GM19324 (cell line): ENCODE results near the gene NLGN1.
"Not testable (repeated sequence)": the region's sequence is repeated elsewhere in the genome, so short reads cannot be mapped to it uniquely, and the experiment has no call there.

Experiments used
- ATAC-seq: cut with Tn5 transposase; IDR thresholded peaks from one replicate; pipeline ENCODE4 v1.9.1; 2021; ENCODE audit warnings: mild to moderate bottlenecking, moderate library complexity; ENCODE audit not compliant: unreplicated experiment, low FRiP score

NLGN1 gene

DNA sequence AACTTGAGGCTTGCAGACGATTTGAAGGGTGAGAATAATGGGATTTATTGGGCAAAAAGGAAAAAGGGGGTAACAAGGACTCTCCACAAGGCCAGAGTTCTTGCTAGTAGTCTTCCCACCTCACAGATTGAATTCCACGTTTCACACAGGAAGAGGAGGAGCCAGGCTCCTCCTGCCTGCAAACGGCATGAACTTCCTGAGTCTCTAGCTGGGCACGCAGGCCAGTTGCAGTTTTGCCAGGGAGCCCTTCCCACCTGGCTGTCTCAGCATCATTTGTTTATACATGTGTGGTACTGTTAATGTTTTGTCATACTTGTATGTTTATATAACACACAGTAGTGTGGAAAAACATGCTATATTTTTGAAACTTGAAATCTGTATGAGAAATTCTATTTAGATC lies 155.0 kb downstream of the NLGN1 start:
- ATAC-seq = no peak

DNA sequence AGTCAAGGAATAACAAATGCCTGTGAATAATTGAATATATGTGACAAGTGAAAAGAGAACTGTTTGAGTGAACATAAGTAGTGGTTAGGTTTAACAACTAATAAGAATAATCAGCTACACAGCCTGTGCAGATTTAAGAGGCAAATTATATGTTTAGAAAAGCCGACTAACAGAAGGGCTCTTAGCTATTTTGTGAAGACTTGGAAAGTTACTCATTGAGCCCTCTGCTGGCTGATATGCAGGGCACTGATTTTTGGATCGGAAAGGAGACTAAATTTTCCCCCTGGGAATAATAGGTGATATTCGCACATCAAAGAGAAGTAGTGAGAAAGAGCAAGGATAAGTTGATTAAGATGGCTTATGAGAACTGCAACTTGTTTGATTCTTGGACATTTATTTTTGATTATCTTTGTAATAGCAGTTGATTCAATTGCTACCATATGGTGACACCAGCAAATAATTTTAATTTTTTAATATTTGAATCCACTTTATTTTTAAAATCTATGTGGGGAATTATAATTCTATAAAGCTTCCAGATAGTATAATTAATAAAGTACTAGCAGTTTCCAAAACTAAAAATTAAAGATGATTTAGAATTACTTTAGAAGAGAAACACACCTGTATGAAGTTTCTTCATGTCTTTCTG lies 156.2 kb downstream of the NLGN1 start:
- ATAC-seq = no peak

DNA sequence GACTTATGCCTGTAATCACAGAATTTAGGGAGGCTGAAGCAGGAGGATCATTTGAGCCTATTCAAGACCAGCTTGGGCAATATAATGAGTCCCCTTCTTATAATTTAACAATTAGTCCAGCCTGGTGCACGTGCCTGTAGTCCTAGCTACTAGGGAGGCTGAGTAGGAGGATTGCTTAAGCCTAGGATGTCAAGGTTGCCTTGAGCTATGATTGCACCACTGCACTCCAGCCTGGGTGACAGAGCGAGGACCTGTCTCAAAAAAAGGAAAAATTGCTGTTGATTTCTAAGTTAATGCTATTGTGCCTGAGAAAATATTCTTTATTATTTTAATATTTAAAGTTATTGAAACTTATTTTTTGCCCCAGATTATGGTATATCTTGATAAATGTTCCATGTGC lies 159.0 kb downstream of the NLGN1 start:
- no peak for ATAC-seq

DNA sequence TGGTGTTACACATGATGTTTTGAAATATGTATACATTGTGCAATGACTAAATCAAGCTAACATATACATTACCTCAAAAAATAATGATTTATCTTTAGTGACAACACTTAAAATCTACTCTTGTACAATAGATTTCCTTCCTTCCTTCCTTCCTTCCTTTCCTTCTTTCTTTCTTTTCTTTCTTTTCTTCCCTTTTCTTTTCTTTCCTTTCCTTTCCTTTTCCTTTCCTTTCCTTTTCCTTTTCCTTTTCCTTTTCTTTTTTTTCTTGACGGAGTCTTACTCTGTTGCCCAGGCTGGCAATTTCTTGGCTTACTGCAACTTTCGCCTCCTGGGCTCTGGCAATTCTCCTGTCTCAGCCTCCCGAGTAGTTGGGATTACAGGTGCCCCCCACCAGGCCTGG lies 170.5 kb downstream of the NLGN1 start:
- ATAC-seq = no peak

DNA sequence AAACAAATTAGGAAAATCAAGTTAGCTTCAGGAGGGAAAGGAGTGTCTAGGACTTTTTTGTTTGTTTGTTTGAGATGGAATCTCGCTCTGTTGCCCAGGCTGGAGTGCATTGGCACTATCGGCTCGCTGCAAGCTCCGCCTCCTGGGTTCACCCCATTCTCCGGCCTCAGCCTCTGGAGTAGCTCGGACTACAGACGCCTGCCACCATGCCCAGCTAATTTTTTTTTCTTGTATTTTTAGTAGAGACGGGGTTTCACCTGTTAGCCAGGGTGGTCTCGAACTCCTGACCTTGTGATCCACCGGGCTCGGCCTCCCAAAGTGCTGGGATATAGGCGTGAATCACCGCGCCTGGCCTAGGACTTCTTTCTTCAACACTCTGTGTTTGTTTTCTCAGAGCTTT lies 171.1 kb downstream of the NLGN1 start:
- no peak for ATAC-seq

DNA sequence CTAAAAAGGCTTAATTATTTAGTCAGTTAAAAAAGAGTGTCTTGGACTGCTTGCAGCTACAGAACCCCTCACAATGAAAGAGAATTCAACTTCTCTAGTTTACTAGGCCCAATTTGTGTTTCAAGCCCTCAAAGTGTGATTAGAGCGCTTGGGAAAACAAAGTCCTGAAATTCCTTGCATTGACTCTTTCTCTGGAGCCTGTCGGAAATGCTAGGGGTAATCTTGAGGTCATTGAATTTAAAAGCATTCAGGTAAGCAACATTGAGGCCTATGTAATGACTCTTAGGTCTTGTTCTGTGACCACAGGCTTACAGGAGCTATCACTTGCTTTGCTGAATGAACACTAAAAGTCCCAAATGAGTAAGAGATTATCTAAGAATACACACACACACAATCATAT lies 186.0 kb downstream of the NLGN1 start:
- ATAC-seq = no peak

DNA sequence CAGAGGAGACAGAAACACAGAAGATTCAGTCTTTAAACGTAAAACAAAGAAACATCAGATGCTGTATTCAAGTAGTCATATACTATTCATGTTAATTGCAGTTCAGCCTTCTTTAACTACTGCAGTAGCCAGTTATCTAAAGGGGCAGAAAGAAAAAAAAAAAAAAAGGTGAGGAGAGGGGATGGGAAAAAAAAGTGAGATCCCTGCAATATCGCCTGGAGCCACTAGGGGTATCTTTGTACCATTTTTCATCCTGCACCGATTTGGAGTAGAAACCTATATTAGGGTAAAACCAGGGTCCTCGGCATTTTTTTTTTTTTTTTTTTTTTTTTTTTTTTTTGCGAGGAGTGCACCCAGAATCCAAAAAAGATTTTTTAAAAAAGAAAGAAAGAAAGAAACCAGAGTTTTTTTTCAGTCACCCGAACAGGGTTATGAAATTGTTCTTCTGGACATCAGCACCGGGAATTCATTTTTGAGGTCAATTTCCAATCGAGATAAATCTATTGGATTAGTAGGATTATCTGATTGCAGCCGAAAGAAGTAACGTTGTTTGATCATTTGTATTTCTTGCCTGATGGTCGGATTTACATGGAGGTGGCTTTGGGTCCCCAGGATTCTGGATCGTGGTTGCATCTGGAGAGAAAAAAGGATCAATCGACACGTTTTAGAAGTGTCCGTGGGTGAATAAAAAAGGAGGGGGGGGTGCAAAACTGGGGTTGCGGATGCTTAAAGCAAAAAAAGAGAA lies 186.7 kb downstream of the NLGN1 start:
- ATAC-seq = no peak

DNA sequence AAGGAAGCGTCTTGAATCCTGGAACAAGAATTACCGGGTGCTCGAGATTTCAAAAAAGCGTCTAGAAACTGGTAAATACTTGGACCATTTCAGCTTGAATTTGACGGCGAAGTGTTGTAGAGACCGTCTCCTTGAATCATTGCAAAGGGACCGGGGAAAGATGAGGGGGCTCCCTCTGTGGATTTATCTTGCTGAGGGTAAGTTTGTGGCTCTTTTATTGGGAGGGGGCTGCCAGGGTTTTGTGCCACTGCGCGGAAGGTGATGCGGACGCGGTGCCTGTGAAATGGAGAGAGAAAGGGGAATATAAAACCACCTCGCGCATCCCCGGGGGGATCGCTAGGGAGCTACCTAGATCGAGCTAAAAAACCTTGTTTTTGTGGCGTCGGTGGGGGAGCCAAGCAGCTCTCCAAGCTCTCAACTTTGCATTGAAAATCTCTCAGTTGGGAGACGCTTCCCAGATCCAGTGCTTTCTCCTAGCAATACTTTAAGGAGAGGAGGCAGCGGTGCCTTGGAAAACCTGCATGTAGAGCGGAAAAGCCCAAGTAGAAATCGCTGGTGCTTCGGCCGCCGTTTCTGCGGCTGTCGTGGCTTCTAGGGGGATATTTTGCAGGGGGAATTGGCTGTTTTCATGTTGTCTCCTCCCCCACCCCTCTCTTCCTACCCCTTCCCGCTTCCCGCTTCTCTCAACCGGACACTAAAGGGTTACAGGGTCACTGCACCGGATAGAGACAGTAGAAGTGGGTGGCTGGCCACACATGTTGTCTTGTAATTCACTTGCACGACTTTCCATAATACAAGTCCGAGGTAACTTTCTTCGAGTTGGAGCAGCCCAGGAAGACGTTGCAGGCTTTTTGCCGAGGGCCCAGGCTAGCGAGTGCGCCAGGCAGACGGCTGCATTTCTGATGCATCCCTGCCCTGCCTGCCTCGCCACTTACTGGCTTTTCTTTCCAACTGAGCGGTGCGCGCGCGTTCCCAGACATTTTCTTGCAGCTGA lies 187.6 kb downstream of the NLGN1 start:
- ATAC-seq = no peak

DNA sequence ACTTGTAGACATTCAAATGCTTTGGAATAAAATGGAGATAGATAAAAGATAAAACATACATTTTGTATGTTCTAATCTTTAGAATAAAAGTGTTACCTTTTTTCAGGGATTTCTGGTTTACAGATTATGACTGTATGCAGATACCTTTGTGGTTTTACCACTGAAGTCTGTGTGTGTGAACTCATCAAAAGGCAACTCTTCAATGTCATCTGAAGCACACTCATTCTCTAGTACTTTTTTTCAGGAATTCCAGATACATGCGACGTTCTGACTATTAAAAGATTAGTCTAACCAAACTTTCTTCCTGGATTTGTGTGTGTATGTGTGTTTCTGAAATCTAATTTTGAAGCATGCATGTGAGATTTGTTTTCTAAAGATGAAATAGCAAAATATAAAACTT lies 188.6 kb downstream of the NLGN1 start:
- ATAC-seq = no peak

DNA sequence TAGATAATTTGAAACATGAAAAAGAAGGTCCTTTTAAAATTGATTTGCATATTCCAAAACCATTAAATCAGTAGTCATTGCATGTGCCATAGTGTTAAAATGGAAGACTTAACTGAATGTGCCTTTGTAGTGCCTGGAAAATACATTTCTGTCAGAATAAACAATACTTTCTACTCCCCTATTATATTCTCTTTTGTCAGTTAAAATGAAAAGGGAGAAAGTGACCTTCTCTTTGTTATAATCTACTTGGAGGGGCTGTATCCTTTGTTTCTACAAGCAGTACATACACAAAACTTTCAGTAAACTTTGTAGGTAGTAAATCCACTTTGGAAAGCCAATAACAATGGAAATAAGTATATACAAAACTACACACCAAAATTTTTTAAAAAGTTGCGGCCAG lies 189.5 kb downstream of the NLGN1 start:
- no peak for ATAC-seq

DNA sequence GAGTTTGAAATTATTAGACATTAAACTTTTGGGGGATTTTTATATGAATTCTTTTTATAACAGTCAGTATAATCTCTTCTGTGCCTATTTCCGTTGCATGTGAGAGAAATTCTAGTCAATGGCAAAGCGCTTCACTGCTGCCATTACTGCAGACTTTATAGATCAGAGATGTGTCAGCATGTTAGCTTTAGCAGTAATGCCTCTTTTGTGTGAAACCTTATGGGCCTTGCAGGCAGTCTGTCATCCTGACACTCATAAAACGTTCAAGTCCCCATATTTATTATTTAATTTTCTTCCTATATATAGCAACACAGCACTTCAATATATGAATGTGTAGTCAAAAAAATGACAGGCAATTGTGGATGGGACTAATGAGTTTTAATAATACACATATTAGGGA lies 191.0 kb downstream of the NLGN1 start:
- no peak for ATAC-seq

DNA sequence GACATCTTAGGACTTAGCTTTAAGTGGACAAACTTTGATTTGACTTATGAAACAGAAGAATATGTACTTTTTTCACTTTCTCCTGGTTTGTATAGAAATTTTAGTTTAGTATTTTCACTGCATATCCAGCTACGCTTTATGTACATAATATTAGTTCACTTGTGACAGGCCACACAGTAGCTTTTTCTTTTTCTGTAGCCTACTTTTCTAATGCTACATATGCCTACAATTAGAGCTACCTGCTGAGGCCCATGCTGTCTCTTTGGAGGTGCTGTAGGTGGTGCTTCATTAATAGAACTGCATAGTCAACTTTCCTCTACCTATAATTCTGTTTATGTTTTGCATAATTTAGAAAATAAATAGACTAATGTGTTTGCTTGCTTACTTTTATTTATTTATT lies 191.6 kb downstream of the NLGN1 start:
- ATAC-seq = no peak

DNA sequence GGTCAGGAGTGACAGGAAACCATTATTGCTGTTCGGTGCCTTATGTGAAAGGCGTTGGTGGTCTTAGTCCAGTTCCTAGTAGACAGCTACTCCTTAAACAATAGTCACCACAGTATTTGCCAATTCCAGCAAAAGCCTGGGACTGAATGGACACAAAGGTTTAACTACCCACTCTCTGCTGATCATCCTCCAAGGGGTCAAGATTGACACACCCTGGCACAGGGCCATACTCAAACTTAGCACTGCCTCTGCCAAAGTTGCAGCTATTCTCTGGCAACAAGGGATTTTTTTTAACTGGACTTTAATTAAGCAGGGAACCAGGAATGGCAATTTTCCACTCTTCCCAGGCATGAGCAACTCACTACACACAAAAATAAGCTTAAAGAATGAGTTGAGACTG lies 193.9 kb downstream of the NLGN1 start:
- ATAC-seq = no peak

DNA sequence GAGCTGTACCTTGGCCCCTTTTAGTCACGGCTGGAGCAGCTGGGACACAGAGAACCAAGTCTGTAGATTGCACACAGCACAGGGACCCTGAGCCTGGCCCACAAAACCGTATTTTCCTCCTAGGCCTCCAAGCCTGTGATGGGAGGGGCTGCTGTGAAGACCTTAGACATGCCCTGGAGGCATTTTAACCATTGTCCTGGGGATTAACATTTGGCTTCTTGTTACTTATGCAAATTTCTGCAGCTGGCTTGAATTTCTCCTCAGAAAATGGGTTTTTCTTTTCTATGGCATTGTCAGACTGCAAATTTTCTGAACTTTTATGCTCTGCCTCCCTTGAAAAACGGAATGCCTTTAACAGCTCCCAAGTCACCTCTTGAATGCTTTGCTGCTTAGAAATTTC lies 197.3 kb downstream of the NLGN1 start:
- ATAC-seq = not testable (repeated sequence)

DNA sequence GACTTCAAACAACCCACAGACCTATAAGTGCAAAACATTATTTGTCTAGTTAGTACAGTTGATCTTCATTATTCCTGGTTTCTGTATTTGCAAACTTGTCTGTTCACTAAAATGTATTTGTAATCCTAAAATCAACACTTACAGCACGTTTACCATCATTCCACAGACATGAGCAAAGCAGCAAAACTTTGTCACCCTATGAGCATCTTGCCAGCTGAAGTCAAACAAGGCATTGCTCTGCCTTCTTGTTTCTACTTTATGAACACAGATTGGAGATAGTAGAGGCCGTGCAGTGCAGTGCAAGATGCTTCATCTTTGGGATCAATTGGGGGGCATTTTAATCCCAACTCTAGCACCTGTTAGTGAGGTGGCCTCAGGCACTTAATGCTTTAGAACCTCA lies 202.1 kb downstream of the NLGN1 start:
- no peak for ATAC-seq

DNA sequence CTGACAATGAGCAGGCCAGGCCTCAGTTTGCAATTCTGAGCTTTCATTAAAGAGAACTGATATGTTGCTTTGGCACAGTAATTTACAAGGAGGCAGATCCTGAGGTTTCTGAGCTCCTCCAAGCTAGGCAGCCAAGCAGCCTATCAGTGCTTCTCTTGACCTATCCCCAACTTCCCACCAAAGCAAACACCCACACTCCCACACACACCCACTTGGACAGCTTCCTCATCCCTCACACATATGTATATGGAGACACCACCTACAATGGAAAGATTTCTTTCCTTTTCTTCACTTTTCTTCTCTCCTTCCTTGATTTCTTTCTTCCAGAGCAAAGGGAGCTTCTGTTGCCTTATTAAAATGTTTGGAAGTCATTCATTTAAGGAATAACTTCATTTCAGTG lies 217.0 kb downstream of the NLGN1 start:
- ATAC-seq = no peak

DNA sequence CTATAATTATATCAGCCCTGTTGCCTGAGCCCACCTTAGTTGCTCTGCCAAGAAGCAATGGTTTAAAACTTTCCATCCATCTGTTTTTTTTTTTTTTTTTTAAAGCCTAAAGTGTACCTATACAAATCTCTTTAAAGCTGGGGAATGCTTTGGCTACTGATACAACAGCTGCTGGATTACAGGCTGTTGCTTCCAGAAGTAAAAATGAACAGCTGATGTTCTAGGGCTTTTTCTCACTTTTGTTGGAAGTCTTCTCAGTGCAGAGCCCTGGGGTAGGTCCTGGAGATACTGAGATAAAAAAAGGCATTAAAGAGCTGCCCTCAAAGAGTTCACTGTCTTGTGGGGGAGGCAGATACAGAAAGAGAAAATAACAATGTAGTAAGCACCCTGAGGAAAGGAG lies 218.1 kb downstream of the NLGN1 start:
- no peak for ATAC-seq

DNA sequence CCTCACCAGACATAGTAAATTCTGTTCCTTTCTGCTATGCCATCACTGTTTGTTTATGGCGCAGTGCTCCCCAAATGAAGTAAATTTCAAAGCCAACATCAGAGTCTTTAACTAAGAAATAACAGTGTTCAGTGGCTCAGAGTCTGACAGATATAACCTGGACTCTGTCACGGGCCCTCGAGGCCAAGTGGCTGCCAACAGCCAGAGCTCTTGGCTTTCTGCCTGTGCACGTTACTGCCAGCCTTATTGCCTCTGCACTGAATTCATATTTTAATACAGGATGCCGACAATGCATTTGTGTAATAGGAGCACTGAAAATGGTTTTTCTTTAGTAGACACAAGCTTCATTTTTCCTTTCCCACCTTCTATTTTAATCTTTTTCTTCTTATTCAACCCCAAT lies 219.9 kb downstream of the NLGN1 start:
- ATAC-seq = no peak

DNA sequence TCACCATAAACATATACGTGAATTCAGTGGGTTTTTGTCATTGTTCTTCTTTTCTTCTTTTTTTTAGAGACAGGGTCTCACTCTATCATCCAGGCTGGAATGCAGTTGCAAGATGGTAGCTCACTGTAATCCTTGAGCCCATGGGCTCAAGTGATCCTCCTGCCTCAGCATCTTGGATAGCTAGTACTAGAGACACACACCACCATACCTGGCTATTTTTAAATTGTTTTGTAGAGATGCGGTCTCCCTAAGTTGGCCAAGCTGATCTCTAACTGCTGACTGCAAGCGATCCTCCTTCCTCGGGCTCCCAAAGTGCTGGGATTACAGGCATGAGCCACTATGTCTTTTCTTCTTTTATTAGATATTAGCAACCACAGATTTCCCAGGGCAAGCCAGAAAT lies 220.6 kb downstream of the NLGN1 start:
- no peak for ATAC-seq

DNA sequence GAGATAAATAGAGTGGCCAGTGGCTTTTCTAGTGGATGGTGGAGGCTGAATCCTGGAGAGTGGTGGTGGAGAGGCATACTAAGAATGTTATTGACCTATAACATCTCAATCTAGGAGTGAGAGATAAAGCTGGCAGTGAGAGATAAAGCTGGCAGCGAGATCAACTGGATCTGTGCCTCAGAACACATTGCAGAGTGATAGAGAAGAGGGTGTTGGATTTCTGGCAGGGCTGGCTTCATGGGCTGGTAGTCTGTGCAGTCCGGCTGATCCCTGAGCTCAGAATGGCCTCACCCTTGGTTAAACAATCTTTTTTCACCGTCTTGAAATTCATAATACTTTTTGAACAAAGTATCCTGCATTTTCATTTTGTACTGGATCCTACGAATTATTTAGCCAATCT lies 221.2 kb downstream of the NLGN1 start:
- ATAC-seq = no peak

DNA sequence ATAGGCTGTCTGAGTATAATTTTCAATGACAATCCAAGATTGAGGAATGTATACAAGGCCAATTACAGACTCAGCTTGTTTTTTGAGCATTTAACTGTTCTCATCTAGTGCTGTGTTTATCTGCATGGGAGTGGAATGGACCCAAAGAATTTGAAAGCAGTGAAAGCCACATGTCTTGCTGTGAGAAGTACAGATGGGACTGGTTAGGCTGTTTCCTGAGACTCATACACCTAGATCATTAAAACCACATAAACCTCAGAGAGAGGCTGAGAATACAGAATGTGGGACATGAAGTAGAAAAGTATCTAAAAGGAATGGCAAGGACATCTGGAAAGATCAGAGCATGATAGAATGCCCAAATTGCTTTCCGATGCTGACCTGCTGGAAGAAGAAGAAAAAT lies 224.6 kb downstream of the NLGN1 start:
- no peak for ATAC-seq
